Measurements from ENCODE around the gene RAB40C.

The RAB40C gene

GRCh38 chr16:635573-636205, 45.8 kb downstream of the RAB40C start:
- in situ Hi-C loops (cut with HindIII; ENCODE audit: low pct_ligation_motif_present, low pct_unique_long_range_greater_than_20kb, low sequenced_read_pairs): no loop called here

GRCh38 chr16:636206-637080, 46.6 kb downstream of the RAB40C start, which contains the start of gene METTL26:
METTL26 (minus strand) TSS chr16:636305; CDS start chr16:636290, 15 bp downstream.
- DNase-seq: peak; percentile 95
- in situ Hi-C loops (cut with HindIII; ENCODE audit: low pct_ligation_motif_present, low pct_unique_long_range_greater_than_20kb, low sequenced_read_pairs): no loop called here

More at GRCh38 chr16:635573-636205, 45.8 kb downstream of the RAB40C start:
- DNase-seq: no peak

- peak; percentile 85 for DNase-seq
- in situ Hi-C loops (cut with HindIII; ENCODE audit: low pct_ligation_motif_present, low pct_unique_long_range_greater_than_20kb, low sequenced_read_pairs): no loop called here
Observed at GRCh38 chr16:637081-638018, 47.5 kb downstream of the RAB40C start.

- no peak for DNase-seq
- in situ Hi-C loops (cut with HindIII; ENCODE audit: low pct_ligation_motif_present, low pct_unique_long_range_greater_than_20kb, low sequenced_read_pairs): no loop called here
Observed at GRCh38 chr16:638034-638543, 48.2 kb downstream of the RAB40C start.

GRCh38 chr16:638836-639235, 49.0 kb downstream of the RAB40C start:
- in situ Hi-C loops (cut with HindIII; ENCODE audit: low pct_ligation_motif_present, low pct_unique_long_range_greater_than_20kb, low sequenced_read_pairs): no loop called here
- DNase-seq: no peak

- in situ Hi-C loops (cut with HindIII; ENCODE audit: low pct_ligation_motif_present, low pct_unique_long_range_greater_than_20kb, low sequenced_read_pairs): no loop called here
- DNase-seq: no peak
Observed at GRCh38 chr16:640614-641013, 50.7 kb downstream of the RAB40C start.

- in situ Hi-C loops (cut with HindIII; ENCODE audit: low pct_ligation_motif_present, low pct_unique_long_range_greater_than_20kb, low sequenced_read_pairs): no loop called here
- peak; percentile 93 for DNase-seq
Observed at GRCh38 chr16:641326-642188, 51.7 kb downstream of the RAB40C start, which contains the start of gene MCRIP2. MCRIP2 (plus strand) TSS chr16:641828; CDS start chr16:641992, 164 bp downstream.

- in situ Hi-C loops (cut with HindIII; ENCODE audit: low pct_ligation_motif_present, low pct_unique_long_range_greater_than_20kb, low sequenced_read_pairs): no loop called here
- DNase-seq: peak; percentile 49
Observed at GRCh38 chr16:642189-643049, 52.6 kb downstream of the RAB40C start.

GRCh38 chr16:643050-643368, 53.1 kb downstream of the RAB40C start:
- DNase-seq: no peak
- in situ Hi-C loops (cut with HindIII; ENCODE audit: low pct_ligation_motif_present, low pct_unique_long_range_greater_than_20kb, low sequenced_read_pairs): no loop called here

GRCh38 chr16:644556-644955, 54.7 kb downstream of the RAB40C start:
- DNase-seq: no peak
- in situ Hi-C loops (cut with HindIII; ENCODE audit: low pct_ligation_motif_present, low pct_unique_long_range_greater_than_20kb, low sequenced_read_pairs): no loop called here

- in situ Hi-C loops (cut with HindIII; ENCODE audit: low pct_ligation_motif_present, low pct_unique_long_range_greater_than_20kb, low sequenced_read_pairs): no loop called here
- DNase-seq: no peak
Observed at GRCh38 chr16:645852-646678, 56.2 kb downstream of the RAB40C start.

GRCh38 chr16:646679-647172, 56.9 kb downstream of the RAB40C start:
- in situ Hi-C loops (cut with HindIII; ENCODE audit: low pct_ligation_motif_present, low pct_unique_long_range_greater_than_20kb, low sequenced_read_pairs): no loop called here
- DNase-seq: no peak

GRCh38 chr16:647173-647902, 57.5 kb downstream of the RAB40C start:
- in situ Hi-C loops (cut with HindIII; ENCODE audit: low pct_ligation_motif_present, low pct_unique_long_range_greater_than_20kb, low sequenced_read_pairs): no loop called here
- no peak for DNase-seq

GRCh38 chr16:648071-648780, 58.4 kb downstream of the RAB40C start:
- peak; percentile 29 for DNase-seq
- in situ Hi-C loops (cut with HindIII; ENCODE audit: low pct_ligation_motif_present, low pct_unique_long_range_greater_than_20kb, low sequenced_read_pairs): no loop called here
